Measurements from ENCODE around the gene SHROOM4.

DNA sequence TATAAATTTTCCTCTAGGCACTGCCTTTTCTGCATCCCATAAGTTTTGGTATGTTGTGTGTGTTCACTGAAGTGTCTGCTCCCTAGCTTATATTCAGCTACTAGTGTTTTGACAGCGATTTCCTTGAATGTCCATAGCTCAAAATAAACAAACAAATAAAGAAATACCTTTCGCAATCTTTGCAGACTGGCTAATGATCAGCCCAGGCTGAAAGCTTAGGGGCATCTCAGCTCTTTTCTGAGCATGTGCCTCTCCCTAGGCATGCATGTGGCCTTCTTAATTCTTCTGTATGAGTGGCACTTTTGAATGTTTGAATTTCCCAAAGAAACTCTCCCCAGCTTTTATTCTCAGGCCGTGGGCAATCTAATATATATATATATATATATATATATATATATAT, 44.6 kb upstream of the SHROOM4 start:
- no peak for TF ChIP-seq POLR2AphosphoS5 (IDR thresholded peaks at IDR 0.05)
- TF ChIP-seq, protein P1, sequence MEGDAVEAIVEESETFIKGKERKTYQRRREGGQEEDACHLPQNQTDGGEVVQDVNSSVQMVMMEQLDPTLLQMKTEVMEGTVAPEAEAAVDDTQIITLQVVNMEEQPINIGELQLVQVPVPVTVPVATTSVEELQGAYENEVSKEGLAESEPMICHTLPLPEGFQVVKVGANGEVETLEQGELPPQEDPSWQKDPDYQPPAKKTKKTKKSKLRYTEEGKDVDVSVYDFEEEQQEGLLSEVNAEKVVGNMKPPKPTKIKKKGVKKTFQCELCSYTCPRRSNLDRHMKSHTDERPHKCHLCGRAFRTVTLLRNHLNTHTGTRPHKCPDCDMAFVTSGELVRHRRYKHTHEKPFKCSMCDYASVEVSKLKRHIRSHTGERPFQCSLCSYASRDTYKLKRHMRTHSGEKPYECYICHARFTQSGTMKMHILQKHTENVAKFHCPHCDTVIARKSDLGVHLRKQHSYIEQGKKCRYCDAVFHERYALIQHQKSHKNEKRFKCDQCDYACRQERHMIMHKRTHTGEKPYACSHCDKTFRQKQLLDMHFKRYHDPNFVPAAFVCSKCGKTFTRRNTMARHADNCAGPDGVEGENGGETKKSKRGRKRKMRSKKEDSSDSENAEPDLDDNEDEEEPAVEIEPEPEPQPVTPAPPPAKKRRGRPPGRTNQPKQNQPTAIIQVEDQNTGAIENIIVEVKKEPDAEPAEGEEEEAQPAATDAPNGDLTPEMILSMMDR (IDR thresholded peaks at IDR 0.05): no peak
- TF ChIP-seq EP300 (IDR thresholded peaks at IDR 0.05; ENCODE audit: low read depth): no peak
